ENCODE measurements around the gene BCDIN3D. TPM values are rescaled to one million over a fixed set of nuclear protein-coding genes. Genes with fewer than 3 reads are reported as not detected.

Gene BCDIN3D
- total and polyA plus RNA-seq, 2 experiments from 2014 or later = 3.7 to 4.2 TPM

- peaks cover 41% of the 10 kb centered on the region for H3K4me1 ChIP-seq (ENCODE audit: insufficient read depth)
- peaks cover 30% of the 10 kb centered on the region for H3F3A ChIP-seq (ENCODE audit: insufficient read depth)
- peak overlapping the region; percentile 93 for H3K27ac ChIP-seq
- no peaks in the 10 kb centered on the region for H3K9me3 ChIP-seq (ENCODE audit: low read depth)
- no peak overlapping the region for H3K4me3 ChIP-seq
- H3K9ac ChIP-seq = peak overlapping the region; percentile 84; the same call in 1 of the 2 replicates
- no peak for TF ChIP-seq EZH2 (IDR thresholded peaks at IDR 0.05; ENCODE audit: insufficient read depth, poor library complexity, severe bottlenecking)
- TF ChIP-seq EZH2phosphoT487 (IDR thresholded peaks at IDR 0.05; ENCODE audit: insufficient read depth, low read depth) = no peak
- no peaks in the 10 kb centered on the region for H3K27me3 ChIP-seq (replicated peaks; ENCODE audit: insufficient read depth)
- H2AFZ ChIP-seq = no peak overlapping the region
- H4K20me1 ChIP-seq (ENCODE audit: insufficient read depth) = peaks cover 14% of the 10 kb centered on the region; the same call in 1 of the 2 replicates
- peaks cover 28% of the 10 kb centered on the region for H3K79me2 ChIP-seq (ENCODE audit: insufficient read depth)
- WGBS, 2 experiments (ENCODE audit: low coverage in 1 of 2, low lambda C conversion rate in 2 of 2, missing lambda C conversion rate in 2 of 2) = 99 to 100% methylated on average over 6 of the region's 6 CpGs
- H3K36me3 ChIP-seq (ENCODE audit: low read depth) = peaks cover 3% of the 10 kb centered on the region; the same call in 1 of the 2 replicates
- no peak for DNase-seq
- in situ Hi-C loops (cut with MboI) = no loop called here
- H3K4me2 ChIP-seq (ENCODE audit: unreplicated experiment) = no peak overlapping the region
- no peaks in the 10 kb centered on the region for H3K9me2 ChIP-seq (ENCODE audit: insufficient read depth)
These were observed 19.0 kb downstream of the BCDIN3D start for GRCh38 chr12:49823951-49824350.

- H4K20me1 ChIP-seq (ENCODE audit: insufficient read depth) = peaks cover 14% of the 10 kb centered on the region; the same call in 1 of the 2 replicates
- H3K4me2 ChIP-seq (ENCODE audit: unreplicated experiment) = no peak overlapping the region
- H3K27ac ChIP-seq = peak overlapping the region; percentile 93; the same call in 1 of the 2 replicates
- H2AFZ ChIP-seq = no peak overlapping the region
- H3K9ac ChIP-seq = no peak overlapping the region
- H3K4me3 ChIP-seq = no peak overlapping the region
- 100% methylated on average over 1 of the region's 1 CpG for WGBS, 2 experiments (ENCODE audit: low coverage in 1 of 2, low lambda C conversion rate in 2 of 2, missing lambda C conversion rate in 2 of 2)
- H3K79me2 ChIP-seq (ENCODE audit: insufficient read depth) = peaks cover 28% of the 10 kb centered on the region
- no peak for DNase-seq
- peaks cover 3% of the 10 kb centered on the region; the same call in 1 of the 2 replicates for H3K36me3 ChIP-seq (ENCODE audit: low read depth)
- no peaks in the 10 kb centered on the region for H3K9me2 ChIP-seq (ENCODE audit: insufficient read depth)
- H3K27me3 ChIP-seq (replicated peaks; ENCODE audit: insufficient read depth) = no peaks in the 10 kb centered on the region
- no peak for TF ChIP-seq EZH2 (IDR thresholded peaks at IDR 0.05; ENCODE audit: insufficient read depth, poor library complexity, severe bottlenecking)
- no peak for TF ChIP-seq EZH2phosphoT487 (IDR thresholded peaks at IDR 0.05; ENCODE audit: insufficient read depth, low read depth)
- in situ Hi-C loops (cut with MboI) = no loop called here
- H3K9me3 ChIP-seq (ENCODE audit: low read depth) = no peaks in the 10 kb centered on the region
- peaks cover 28% of the 10 kb centered on the region for H3F3A ChIP-seq (ENCODE audit: insufficient read depth)
- peaks cover 40% of the 10 kb centered on the region for H3K4me1 ChIP-seq (ENCODE audit: insufficient read depth)
These were observed 19.6 kb downstream of the BCDIN3D start for GRCh38 chr12:49823350-49823749.

- H3K9ac ChIP-seq = no peak overlapping the region
- in situ Hi-C loops (cut with MboI) = no loop called here
- H3K36me3 ChIP-seq (ENCODE audit: low read depth) = peaks cover 3% of the 10 kb centered on the region; the same call in 1 of the 2 replicates
- no peaks in the 10 kb centered on the region for H3K9me2 ChIP-seq (ENCODE audit: insufficient read depth)
- no peak for DNase-seq
- no peaks in the 10 kb centered on the region for H3K27me3 ChIP-seq (replicated peaks; ENCODE audit: insufficient read depth)
- H3K9me3 ChIP-seq (ENCODE audit: low read depth) = no peaks in the 10 kb centered on the region
- TF ChIP-seq EZH2 (IDR thresholded peaks at IDR 0.05; ENCODE audit: insufficient read depth, poor library complexity, severe bottlenecking) (no peak), EZH2phosphoT487 (IDR thresholded peaks at IDR 0.05; ENCODE audit: insufficient read depth, low read depth) (no peak)
- WGBS, 2 experiments (ENCODE audit: low coverage in 1 of 2, low lambda C conversion rate in 2 of 2, missing lambda C conversion rate in 2 of 2) = 67 to 70% methylated on average over 10 of the region's 10 CpGs
- H3F3A ChIP-seq (ENCODE audit: insufficient read depth) = peaks cover 22% of the 10 kb centered on the region
- H4K20me1 ChIP-seq (ENCODE audit: insufficient read depth) = peaks cover 14% of the 10 kb centered on the region; the same call in 1 of the 2 replicates
- no peak overlapping the region for H3K27ac ChIP-seq
- H3K4me3 ChIP-seq = no peak overlapping the region
- no peak overlapping the region for H2AFZ ChIP-seq
- no peak overlapping the region for H3K4me2 ChIP-seq (ENCODE audit: unreplicated experiment)
- peaks cover 16% of the 10 kb centered on the region for H3K79me2 ChIP-seq (ENCODE audit: insufficient read depth)
- peaks cover 35% of the 10 kb centered on the region for H3K4me1 ChIP-seq (ENCODE audit: insufficient read depth)
These were observed 21.3 kb downstream of the BCDIN3D start for GRCh38 chr12:49821373-49822287.

- H3K9ac ChIP-seq = no peak overlapping the region
- H3K79me2 ChIP-seq (ENCODE audit: insufficient read depth) = no peaks in the 10 kb centered on the region
- H2AFZ ChIP-seq = no peak overlapping the region
- peaks cover 14% of the 10 kb centered on the region; the same call in 1 of the 2 replicates for H4K20me1 ChIP-seq (ENCODE audit: insufficient read depth)
- H3K9me2 ChIP-seq (ENCODE audit: insufficient read depth) = no peaks in the 10 kb centered on the region
- peaks cover 13% of the 10 kb centered on the region for H3F3A ChIP-seq (ENCODE audit: insufficient read depth)
- 48 to 60% methylated on average over 2 of the region's 2 CpGs for WGBS, 2 experiments (ENCODE audit: low coverage in 1 of 2, low lambda C conversion rate in 2 of 2, missing lambda C conversion rate in 2 of 2)
- in situ Hi-C loops (cut with MboI) = no loop called here
- no peaks in the 10 kb centered on the region for H3K27me3 ChIP-seq (replicated peaks; ENCODE audit: insufficient read depth)
- no peak for TF ChIP-seq EZH2phosphoT487 (IDR thresholded peaks at IDR 0.05; ENCODE audit: insufficient read depth, low read depth)
- TF ChIP-seq EZH2 (IDR thresholded peaks at IDR 0.05; ENCODE audit: insufficient read depth, poor library complexity, severe bottlenecking) = no peak
- H3K4me2 ChIP-seq (ENCODE audit: unreplicated experiment) = no peak overlapping the region
- H3K4me1 ChIP-seq (ENCODE audit: insufficient read depth) = peaks cover 18% of the 10 kb centered on the region
- peak; percentile 34 for DNase-seq
- peaks cover 3% of the 10 kb centered on the region; the same call in 1 of the 2 replicates for H3K36me3 ChIP-seq (ENCODE audit: low read depth)
- H3K9me3 ChIP-seq (ENCODE audit: low read depth) = no peaks in the 10 kb centered on the region
- no peak overlapping the region for H3K4me3 ChIP-seq
- no peak overlapping the region for H3K27ac ChIP-seq
These were observed 23.1 kb downstream of the BCDIN3D start for GRCh38 chr12:49819786-49820185.

Measured in GM23248 (cell line).